HepG2 (cell line): ENCODE measurements around the gene ACOT9. TPM values are rescaled to one million over a fixed set of nuclear protein-coding genes. Genes with fewer than 3 reads are reported as not detected.

Experiments
- ATAC-seq: fragments of 200-7000 bp; cut with Tn5 transposase; 3 replicates; pipeline ENCODE4 v1.9.1; 2020; ENCODE audit warnings: mild to moderate bottlenecking, moderate library complexity
- BruUV-seq: library from RNA; stranded (reverse); fragments of 400-500 nt; replicated peaks from 2 replicates; lab custom pipeline; 2021; lab: Mats Ljungman, UMichigan
- CTCF ChIA-PET: fragments of 300-600 bp; formaldehyde crosslinking; extraction: SDS; loops from one replicate; lab custom pipeline; 2021; ENCODE audit warnings: low total read pairs, inconsistent platforms, low intra/inter-chr PET ratio; lab: Yijun Ruan, JAX
- POLR2A ChIA-PET: fragments of 350-600 bp; sonication (Branson Sonifier 250); formaldehyde crosslinking; loops from one replicate; lab custom pipeline; 2020; ENCODE audit warnings: antibody characterized with exemption, inconsistent platforms; lab: Yijun Ruan, JAX
- DNase-seq: peaks from one replicate; pipeline ENCODE4 v3.0.0-alpha.2; 2015; ENCODE audit warnings: low spot score
- FAIRE-seq: peaks from 3 replicates; lab custom pipeline; 2011; peaks lifted over from hg19 to GRCh38; lab: Jason Lieb, UNC
- H2AFZ ChIP-seq: one replicate; pipeline ENCODE4 v1.6.1; 2011; ENCODE audit warnings: low read length, inconsistent platforms
- H3K27ac ChIP-seq: fragments of 300-600 bp; 3 replicates; pipeline ENCODE4 v1.8.0; 2011; ENCODE audit warnings: mixed run types, mild to moderate bottlenecking, mixed read lengths, low read length, inconsistent platforms; ENCODE audit not compliant: insufficient read depth; ENCODE audit errors: extremely low read length
- H3K27me3 ChIP-seq, 2 experiments: fragments of 200-600 bp in 1 of 2; 2 replicates in 1 of 2; 3 replicates in 1 of 2; pipeline versions ENCODE4 v1.6.0 to v1.8.0; 2011; ENCODE audit warnings: low read length in 2 of 2, mild to moderate bottlenecking in 2 of 2, moderate library complexity in 2 of 2, inconsistent platforms in 1 of 2; ENCODE audit not compliant: insufficient read depth in 2 of 2, control insufficient read depth in 1 of 2
- H3K36me3 ChIP-seq, 2 experiments: fragments of 200-600 bp in 1 of 2; replicated peaks in 1 of 2; 2 replicates in 1 of 2; 3 replicates in 1 of 2; pipeline versions ENCODE4 v1.5.1 to v1.8.0; 2011; ENCODE audit warnings: low read length in 2 of 2, inconsistent platforms in 1 of 2; ENCODE audit not compliant: insufficient read depth in 2 of 2, control insufficient read depth in 1 of 2
- H3K4me1 ChIP-seq: 2 replicates; pipeline ENCODE4 v1.5.1; 2012; ENCODE audit warnings: low read length, inconsistent platforms; ENCODE audit not compliant: insufficient read depth
- H3K4me2 ChIP-seq: 2 replicates; pipeline ENCODE4 v1.6.0; 2011; ENCODE audit warnings: low read depth, low read length, inconsistent platforms
- H3K4me3 ChIP-seq, 3 experiments: fragments of 200-600 bp in 1 of 3; sonication (generic), shearing (Covaris generic) in 1 of 3; replicated peaks in 1 of 3; 2 replicates each; pipeline ENCODE4 v1.5.1; 2011 to 2016; ENCODE audit warnings: low read length in 3 of 3, inconsistent platforms in 2 of 3, low read depth in 2 of 3, mild to moderate bottlenecking in 2 of 3, control low read depth in 1 of 3, mixed read lengths in 1 of 3; ENCODE audit not compliant: insufficient read depth in 1 of 3
- H3K79me2 ChIP-seq: one replicate; pipeline ENCODE4 v1.6.1; 2011; ENCODE audit warnings: low read length, inconsistent platforms; ENCODE audit not compliant: insufficient read depth
- H3K9ac ChIP-seq: 2 replicates; pipeline ENCODE4 v1.6.0; 2011; ENCODE audit warnings: mild to moderate bottlenecking, low read depth, low read length, inconsistent platforms; ENCODE audit not compliant: insufficient read depth
- H3K9me3 ChIP-seq: 2 replicates; pipeline ENCODE4 v1.5.1; 2012; ENCODE audit warnings: mild to moderate bottlenecking, low read length
- H4K20me1 ChIP-seq: 2 replicates; pipeline ENCODE4 v1.6.0; 2011; ENCODE audit warnings: inconsistent platforms, mild to moderate bottlenecking, low read length, moderate library complexity; ENCODE audit not compliant: insufficient read depth
- EED ChIP-seq: sonication (generic); formaldehyde crosslinking; IDR thresholded peaks from 2 replicates; pipeline ENCODE4 v1.5.0; 2020; ENCODE audit warnings: mild to moderate bottlenecking, missing genetic modification reagents
- FOSL1 ChIP-seq: sonication (generic); formaldehyde crosslinking; IDR thresholded peaks from 2 replicates; pipeline ENCODE4 v1.9.0; 2021; ENCODE audit warnings: missing genetic modification reagents, borderline replicate concordance
- MTF2 ChIP-seq: sonication (generic); formaldehyde crosslinking; IDR thresholded peaks from 2 replicates; pipeline ENCODE4 v1.5.0; 2020; ENCODE audit warnings: missing genetic modification reagents, borderline replicate concordance
- MXD4 ChIP-seq: IDR thresholded peaks from 2 replicates; pipeline ENCODE4 v1.6.1; 2016; ENCODE audit warnings: mild to moderate bottlenecking, missing biosample characterization, missing genetic modification reagents
- NFIB ChIP-seq: sonication (generic); formaldehyde crosslinking; IDR thresholded peaks from 2 replicates; pipeline ENCODE4 v1.9.0; 2021; ENCODE audit warnings: missing genetic modification reagents, mild to moderate bottlenecking, borderline replicate concordance
- SPEN ChIP-seq: sonication (generic); formaldehyde crosslinking; IDR thresholded peaks from 2 replicates; pipeline ENCODE4 v1.5.1; 2020; ENCODE audit warnings: low read depth, mild to moderate bottlenecking, missing genetic modification reagents
- XRCC5 ChIP-seq: fragments of 200-400 bp; formaldehyde crosslinking; optimal IDR thresholded peaks from 2 replicates; pipeline ENCODE3; 2017; ENCODE audit warnings: mild to moderate bottlenecking, low read length
- ZBTB3 ChIP-seq: sonication (generic); formaldehyde crosslinking; IDR thresholded peaks from 2 replicates; pipeline ENCODE4 v1.4.0; 2020; ENCODE audit warnings: low read depth, mild to moderate bottlenecking, moderate library complexity, missing genetic modification reagents, borderline replicate concordance
- ZBTB43 ChIP-seq: sonication (generic); formaldehyde crosslinking; conservative IDR thresholded peaks from 2 replicates; pipeline ENCODE4 v1.4.0; 2020; ENCODE audit warnings: missing genetic modification reagents
- ZHX1 ChIP-seq: sonication (generic); formaldehyde crosslinking; IDR thresholded peaks from 2 replicates; pipeline ENCODE4 v1.8.1; 2022; ENCODE audit warnings: low read depth, mild to moderate bottlenecking, missing genetic modification reagents
- ZNF251 ChIP-seq: sonication (generic); formaldehyde crosslinking; IDR thresholded peaks from 2 replicates; pipeline ENCODE4 v1.9.0; 2021; ENCODE audit warnings: mild to moderate bottlenecking, missing genetic modification reagents
- ZNF414 ChIP-seq: sonication (generic); formaldehyde crosslinking; IDR thresholded peaks from 2 replicates; pipeline ENCODE4 v1.5.0; 2020; ENCODE audit warnings: missing genetic modification reagents
- ZNF576 ChIP-seq: sonication (generic); formaldehyde crosslinking; IDR thresholded peaks from 2 replicates; pipeline ENCODE4 v1.4.0; 2020; ENCODE audit warnings: mild to moderate bottlenecking, missing genetic modification reagents
- ZNF749 ChIP-seq: sonication (generic); formaldehyde crosslinking; IDR thresholded peaks from 2 replicates; pipeline ENCODE4 v1.8.0; 2022; ENCODE audit warnings: mild to moderate bottlenecking, missing genetic modification reagents, moderate library complexity, borderline replicate concordance
- ZNF841 ChIP-seq: sonication (generic); formaldehyde crosslinking; IDR thresholded peaks from 2 replicates; pipeline ENCODE4 v1.8.1; 2023; ENCODE audit warnings: missing genetic modification reagents, borderline replicate concordance
- ZUFSP ChIP-seq: sonication (generic); formaldehyde crosslinking; IDR thresholded peaks from 2 replicates; pipeline ENCODE4 v1.9.0; 2021; ENCODE audit warnings: missing genetic modification reagents, mild to moderate bottlenecking, borderline replicate concordance
- WGBS: methylation state at CpG from one replicate; pipeline ENCODE4 v1.1.6; 2017; ENCODE audit warnings: low lambda C conversion rate; 5-methylcytosine and 5-hydroxymethylcytosine counted together
- in situ Hi-C: cut with HindIII; loops from 2 replicates; pipeline ENCODE4 v1.10.0; 2017; ENCODE audit warnings: low pct_unique_long_range_greater_than_20kb; ENCODE audit not compliant: extremely low pct_ligation_motif_present
- intact Hi-C: fragments of 100-400 bp; cut with micrococcal nuclease; formaldehyde crosslinking; loops from one replicate; pipeline ENCODE4 v1.10.0; 2022; ENCODE audit not compliant: unreplicated experiment
- polyA plus RNA-seq, 8 experiments: library from polyadenylated mRNA; depleted of rRNA in 3 of 8; stranded (reverse) in 7 of 8; unstranded in 1 of 8; fragments of >200 nt; fragmentation: Illumina TruSeq in 4 of 8; extraction: Trizol in 4 of 8; gene quantifications; 2 replicates each; pipeline versions ENCODE4 v1.2.1 to v1.2.3, GENCODE V29; 2011 to 2016; ENCODE audit warnings: low read depth in 4 of 8, missing spikeins in 1 of 8, mixed read lengths in 1 of 8; ENCODE audit not compliant: insufficient read depth in 1 of 8
- total RNA-seq, 5 experiments: library from RNA; depleted of rRNA; stranded (reverse); fragments of >200 nt; fragmentation: Illumina TruSeq; extraction: Trizol; gene quantifications; 2 replicates each; pipeline ENCODE4 v1.2.3, GENCODE V29; 2016; ENCODE audit warnings: low read depth in 1 of 5

Gene ACOT9
- total and polyA plus RNA-seq, 2 of the 13 experiments (the other 11 are each of a cell fraction or from before 2014, with no cell fraction given), result 33.3 to 36.9 TPM

- no peaks in the 10 kb centered on the region for H3K4me1 ChIP-seq
- no peaks in the 10 kb centered on the region for H3K9me3 ChIP-seq
- H3K4me3 ChIP-seq, result no peak overlapping the region
- CTCF ChIA-PET, result interaction anchor here (3.9 kb wide), 1 partner anchor 148 kb away, joined by 50 read pairs; no protein-coding TSS in a partner anchor
- ATAC-seq (no peak), DNase-seq (no peak), FAIRE-seq (no peak)
- no peaks in the 10 kb centered on the region for H3K36me3 ChIP-seq
- BruUV-seq, result no TSS peak
- no peak overlapping the region for H3K4me2 ChIP-seq
- in situ Hi-C loops (loop anchor here (5.0 kb wide), 1 partner anchor 148 kb away; no protein-coding TSS in a partner anchor), intact Hi-C loops (no loop called here)
- H3K27me3 ChIP-seq, result no peaks in the 10 kb centered on the region
- H4K20me1 ChIP-seq, result no peaks in the 10 kb centered on the region
- no peak for TF ChIP-seq XRCC5
- TF ChIP-seq MXD4 (CRISPR knock-in tag), result no peak
- TF ChIP-seq ZNF251, result no peak
- TF ChIP-seq EED, result no peak
- no peak for TF ChIP-seq ZBTB3
- TF ChIP-seq ZHX1 (CRISPR knock-in tag), result no peak
- no peak for TF ChIP-seq ZNF749 (CRISPR knock-in tag)
- TF ChIP-seq ZBTB43 (CRISPR knock-in tag), result no peak
- no peak for TF ChIP-seq SPEN (CRISPR knock-in tag)
- no peak for TF ChIP-seq FOSL1
- TF ChIP-seq ZNF414 (CRISPR knock-in tag), result no peak
- no peak for TF ChIP-seq ZUFSP
- TF ChIP-seq NFIB (CRISPR knock-in tag), result no peak
- TF ChIP-seq ZNF576 (CRISPR knock-in tag), result no peak
- TF ChIP-seq ZNF841 (CRISPR knock-in tag), result no peak
- TF ChIP-seq MTF2, result no peak
- POLR2A ChIA-PET, result no interaction called here
- no peak overlapping the region for H3K9ac ChIP-seq
- H2AFZ ChIP-seq, result no peak overlapping the region
- WGBS, result 83% methylated on average over 1 of the region's 1 CpG
- no peaks in the 10 kb centered on the region for H3K79me2 ChIP-seq
- no peak overlapping the region for H3K27ac ChIP-seq
Measured at GRCh38 chrX:23754664-23755063, 11.6 kb upstream of the ACOT9 start.
